Stimulated activated CD4-positive, alpha-beta T cell treated with anti-CD3 and anti-CD28 coated beads, Interleukin-12 subunit alpha, Interleukin-12 subunit beta, amount 100 ng/mL, for 4 hours (primary cell): ENCODE measurements around the gene PCAT6.

Source experiments
- DNase-seq: peaks from one replicate; pipeline ENCODE4 v3.0.0-alpha.2; 2020

The PCAT6 gene

DNA sequence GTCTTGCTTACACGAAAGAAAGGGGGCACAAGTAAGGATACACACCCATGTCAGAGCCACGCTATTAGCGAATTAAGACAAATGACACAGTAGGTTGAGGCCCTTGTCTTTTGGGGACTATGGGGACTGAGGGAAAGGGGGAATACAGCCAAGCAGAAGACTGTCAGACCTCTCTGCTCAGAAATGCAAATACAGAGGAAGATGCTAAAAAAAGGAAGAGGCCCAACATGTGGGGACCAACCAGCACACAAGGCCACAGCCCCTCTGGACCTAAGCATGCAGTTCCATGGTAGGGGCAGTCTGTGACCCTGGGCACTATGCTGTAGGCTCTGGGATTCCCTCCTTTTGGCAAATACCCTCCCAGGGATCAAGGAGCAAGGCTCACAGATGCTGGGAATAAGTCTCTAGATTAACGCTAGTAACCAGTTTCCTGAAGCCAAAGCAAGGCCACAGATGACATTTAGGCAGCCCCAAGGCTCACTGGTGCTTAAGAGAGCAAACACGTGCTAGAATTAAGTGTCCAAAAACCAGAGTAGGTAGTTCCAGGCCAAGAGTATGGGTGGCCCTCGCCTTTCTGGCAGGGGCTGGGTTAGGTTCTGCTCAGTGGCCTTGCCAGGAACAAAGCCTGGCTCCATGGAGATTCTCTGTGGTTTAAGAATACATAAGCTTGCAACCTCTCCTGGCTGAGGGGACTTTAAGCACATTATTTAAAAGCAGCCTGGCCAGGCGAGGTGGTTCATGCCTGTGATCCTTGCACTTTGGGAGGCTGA, 40.0 kb downstream of the PCAT6 start:
- DNase-seq, result no peak

DNA sequence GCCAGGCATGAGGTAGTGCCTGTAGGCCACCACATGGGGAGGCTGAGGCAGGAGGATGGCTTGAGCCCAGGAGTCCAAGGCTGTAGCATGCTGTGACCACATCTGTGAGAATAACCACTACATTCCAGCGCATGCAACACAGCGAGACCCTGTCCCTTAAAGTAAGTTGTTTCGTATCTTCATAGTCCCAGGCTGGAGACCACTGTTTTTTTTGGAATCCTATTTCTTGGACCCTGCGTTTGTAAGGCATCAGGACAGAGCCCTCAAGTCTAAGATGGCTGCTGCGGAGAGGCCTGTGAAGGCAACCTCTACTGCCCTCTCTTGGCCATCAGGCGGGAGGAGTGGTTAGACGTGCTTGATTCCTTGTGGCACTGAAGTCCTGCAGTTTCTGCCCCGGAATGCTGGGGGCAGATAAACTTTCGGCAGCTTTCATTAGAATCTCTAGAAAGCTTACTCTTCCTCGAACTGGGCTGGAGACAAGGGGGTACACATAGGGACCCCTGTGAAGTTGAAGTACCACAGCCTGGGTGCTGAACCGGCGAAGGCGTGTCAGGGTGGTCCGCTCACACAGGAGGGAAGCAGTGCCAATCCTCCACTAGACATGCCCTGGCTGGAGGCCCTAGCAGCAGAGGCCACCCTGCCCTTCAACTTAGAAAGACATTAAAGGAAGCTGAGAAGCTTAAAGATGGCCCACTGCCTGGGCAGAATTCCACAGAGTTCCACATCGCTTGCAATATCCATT, 41.6 kb downstream of the PCAT6 start:
- no peak for DNase-seq

DNA sequence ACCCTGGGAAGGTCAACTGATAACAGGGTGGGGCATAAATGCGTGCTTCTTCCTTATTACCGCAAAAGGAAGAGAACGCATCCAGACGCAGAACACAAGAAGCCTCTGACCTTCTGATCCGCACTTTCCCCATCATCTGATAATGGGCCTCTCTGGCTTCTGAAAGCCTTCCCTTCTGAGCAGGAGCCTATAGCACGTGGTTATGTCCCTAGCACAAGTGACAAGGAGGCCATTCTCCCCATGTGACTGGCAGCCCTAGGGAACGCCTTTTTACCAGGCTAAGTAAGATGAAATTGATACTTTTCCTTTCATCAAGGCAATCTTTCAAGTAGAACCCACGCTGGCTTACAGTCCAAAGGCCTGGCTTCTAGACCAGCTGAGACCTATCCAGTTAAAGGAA, 44.0 kb downstream of the PCAT6 start:
- no peak for DNase-seq

DNA sequence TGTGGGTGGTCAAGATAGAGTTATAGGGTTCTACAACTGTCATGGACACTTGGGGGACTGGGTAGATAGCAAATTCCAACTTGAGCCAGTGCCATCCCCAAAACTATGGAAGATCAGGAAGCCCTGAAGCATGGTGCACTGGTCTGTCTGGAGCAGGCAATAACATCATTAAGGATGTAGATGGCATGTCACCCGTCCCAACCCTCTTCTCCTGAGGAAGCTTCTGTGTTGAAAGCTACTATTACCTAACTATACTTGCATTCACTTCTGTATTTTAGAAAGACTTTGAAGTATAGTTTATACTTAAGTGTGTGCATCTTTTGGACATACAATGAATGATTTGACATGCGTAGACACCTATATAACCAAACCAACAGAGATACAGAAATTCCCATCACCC, 45.3 kb downstream of the PCAT6 start:
- DNase-seq, result no peak

DNA sequence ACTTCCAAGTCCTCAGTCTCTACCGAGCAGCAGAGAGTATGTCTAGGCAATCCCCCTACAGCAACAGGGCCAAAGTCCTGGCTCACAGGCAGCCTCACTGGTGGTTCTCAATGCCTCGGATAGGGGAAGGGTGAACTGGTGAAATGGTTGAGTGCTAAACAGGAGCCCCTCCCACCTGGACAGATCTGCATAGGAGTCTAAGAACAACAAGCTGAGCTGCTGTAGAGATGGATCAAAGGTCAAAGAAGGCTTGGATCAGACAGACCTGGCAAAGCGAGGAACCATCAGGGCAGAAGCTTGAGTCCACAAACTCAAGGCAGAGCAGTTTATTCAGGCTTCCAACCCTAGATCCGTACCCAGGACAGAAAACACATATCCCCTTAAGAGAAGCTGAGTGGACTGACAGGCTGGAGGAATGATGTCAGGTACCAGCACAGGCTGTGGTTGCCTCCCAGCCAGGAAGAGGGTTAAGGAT, 46.4 kb downstream of the PCAT6 start:
- DNase-seq, result no peak

DNA sequence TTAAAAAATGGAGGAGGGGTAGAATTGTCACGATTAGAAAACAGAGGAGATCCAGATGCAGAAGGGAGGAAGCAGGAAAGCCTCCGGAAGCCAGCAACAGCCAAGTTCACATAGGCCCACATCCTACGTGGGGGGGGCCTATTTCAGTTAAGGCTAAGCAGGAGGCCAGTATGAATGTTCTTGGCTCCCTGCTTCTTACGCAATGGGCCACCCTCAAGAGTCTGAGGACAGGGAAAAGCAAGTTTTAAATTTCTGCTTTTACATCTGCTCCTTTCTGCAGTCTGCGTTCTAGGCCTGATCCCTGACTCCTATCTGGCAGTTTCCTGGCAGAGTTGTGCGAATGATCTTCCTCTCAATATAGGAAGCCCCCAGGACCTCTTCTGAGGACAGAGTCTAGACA, 47.6 kb downstream of the PCAT6 start:
- DNase-seq, result no peak

DNA sequence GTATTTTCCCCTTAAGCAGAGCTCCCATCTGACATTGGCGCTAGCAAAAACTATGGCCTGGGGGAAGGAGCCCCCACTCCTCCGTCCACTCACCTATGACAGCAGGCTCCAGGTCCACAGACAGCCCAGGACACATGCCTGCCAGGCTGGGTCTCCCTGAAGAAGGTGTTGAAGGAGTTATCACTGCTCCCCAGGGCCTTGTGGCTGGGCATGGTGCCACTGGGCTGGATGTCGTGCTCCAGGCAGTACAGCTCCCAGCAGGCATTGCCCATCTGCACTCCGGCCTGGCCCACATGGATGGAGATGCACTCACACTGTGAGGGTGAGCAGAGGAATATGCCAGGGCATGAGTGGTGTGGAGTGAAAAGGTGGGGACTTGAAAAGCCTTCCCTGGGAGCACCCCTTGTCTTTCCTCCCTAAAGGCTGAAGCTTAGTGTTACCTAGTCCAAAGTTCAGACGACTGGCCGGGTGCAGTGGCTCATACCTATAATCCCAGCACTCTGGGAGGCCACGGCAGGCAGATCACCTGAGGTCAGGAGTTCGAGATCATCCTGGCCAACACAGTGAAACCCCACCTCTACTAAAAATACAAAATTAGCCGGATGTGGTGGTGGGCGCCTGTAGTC, 48.1 kb downstream of the PCAT6 start:
- DNase-seq, result no peak

DNA sequence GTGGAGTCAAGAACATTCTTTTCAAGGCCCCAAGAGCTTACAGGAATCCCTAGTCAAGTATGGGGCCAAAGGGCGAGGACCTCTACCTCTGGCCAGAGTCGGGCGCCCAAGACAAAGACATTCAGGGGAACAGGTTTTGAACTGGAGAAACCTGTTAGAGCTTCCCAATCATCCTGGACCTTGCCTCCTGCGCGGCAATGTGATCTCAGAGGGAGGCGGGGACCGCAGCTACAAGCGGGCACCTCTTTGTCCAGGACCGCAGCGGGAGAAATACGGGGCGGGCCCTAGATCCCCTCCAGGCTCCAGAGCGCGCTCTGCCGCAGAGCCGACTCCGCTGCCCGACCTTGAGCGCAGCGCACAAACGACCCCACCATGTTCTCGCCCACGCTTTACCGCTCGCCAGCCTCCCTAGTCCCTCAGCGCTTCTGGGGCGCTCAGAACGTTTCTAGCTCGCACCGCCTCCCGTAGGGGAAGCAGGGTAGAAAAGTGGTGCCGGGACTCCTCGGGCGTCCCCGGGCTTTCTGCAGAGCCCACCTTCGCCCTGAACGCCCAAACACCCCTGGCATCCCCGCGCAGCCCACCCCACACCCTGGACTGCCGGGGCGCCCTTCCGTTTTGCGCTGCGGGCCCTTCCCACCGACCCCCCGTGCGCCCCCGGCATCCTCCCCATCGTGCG, 50.1 kb downstream of the PCAT6 start:
- peak; percentile 16 for DNase-seq
